ENCODE data around the gene PHACTR1. TPM values are rescaled to one million over a fixed set of nuclear protein-coding genes. Genes with fewer than 3 reads are reported as not detected.

The PHACTR1 gene
- total and polyA plus RNA-seq, 8 donors = 1.4 to 12.4 (median 9.3) TPM

GRCh38 chr6:13229205-13230085 lies 512.9 kb downstream of the PHACTR1 start:
- Histone ChIP-seq H3K36me3 (no peaks in the 10 kb centered on the region), H3K9me3 (no peaks in the 10 kb centered on the region), H3K4me3 (no peak overlapping the region), H3K4me1 (no peaks in the 10 kb centered on the region), H3K27me3 (no peaks in the 10 kb centered on the region), H3K27ac (no peak overlapping the region)
- WGBS, 2 donors = 86 to 88% methylated on average over 9 of the region's 9 CpGs
- DNase-seq (no peak), FAIRE-seq (no peak), ATAC-seq (no peak)
- TF ChIP-seq, protein P1, sequence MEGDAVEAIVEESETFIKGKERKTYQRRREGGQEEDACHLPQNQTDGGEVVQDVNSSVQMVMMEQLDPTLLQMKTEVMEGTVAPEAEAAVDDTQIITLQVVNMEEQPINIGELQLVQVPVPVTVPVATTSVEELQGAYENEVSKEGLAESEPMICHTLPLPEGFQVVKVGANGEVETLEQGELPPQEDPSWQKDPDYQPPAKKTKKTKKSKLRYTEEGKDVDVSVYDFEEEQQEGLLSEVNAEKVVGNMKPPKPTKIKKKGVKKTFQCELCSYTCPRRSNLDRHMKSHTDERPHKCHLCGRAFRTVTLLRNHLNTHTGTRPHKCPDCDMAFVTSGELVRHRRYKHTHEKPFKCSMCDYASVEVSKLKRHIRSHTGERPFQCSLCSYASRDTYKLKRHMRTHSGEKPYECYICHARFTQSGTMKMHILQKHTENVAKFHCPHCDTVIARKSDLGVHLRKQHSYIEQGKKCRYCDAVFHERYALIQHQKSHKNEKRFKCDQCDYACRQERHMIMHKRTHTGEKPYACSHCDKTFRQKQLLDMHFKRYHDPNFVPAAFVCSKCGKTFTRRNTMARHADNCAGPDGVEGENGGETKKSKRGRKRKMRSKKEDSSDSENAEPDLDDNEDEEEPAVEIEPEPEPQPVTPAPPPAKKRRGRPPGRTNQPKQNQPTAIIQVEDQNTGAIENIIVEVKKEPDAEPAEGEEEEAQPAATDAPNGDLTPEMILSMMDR (IDR thresholded peaks at IDR 0.05) = no peak
- intact Hi-C loops (cut with DNase I) = no loop called here

- DNase-seq (no peak), ATAC-seq (no peak), FAIRE-seq (no peak)
- TF ChIP-seq, protein P1 (IDR thresholded peaks at IDR 0.05) = no peak
- WGBS, 2 donors = 94 to 100% methylated on average over 1 of the region's 1 CpG
- H3K27ac ChIP-seq = no peak overlapping the region
- H3K36me3 ChIP-seq = no peaks in the 10 kb centered on the region
- no peaks in the 10 kb centered on the region for H3K27me3 ChIP-seq
- no peak overlapping the region for H3K4me3 ChIP-seq
- H3K4me1 ChIP-seq = no peaks in the 10 kb centered on the region
- no peaks in the 10 kb centered on the region for H3K9me3 ChIP-seq
- intact Hi-C loops (cut with DNase I) = no loop called here
These were observed 516.5 kb downstream of the PHACTR1 start for GRCh38 chr6:13233106-13233505.

GRCh38 chr6:13234130-13234529 lies 517.6 kb downstream of the PHACTR1 start:
- DNase-seq (no peak), FAIRE-seq (no peak)
- 97 to 100% methylated on average over 1 of the region's 1 CpG for WGBS, 2 donors

DNA sequence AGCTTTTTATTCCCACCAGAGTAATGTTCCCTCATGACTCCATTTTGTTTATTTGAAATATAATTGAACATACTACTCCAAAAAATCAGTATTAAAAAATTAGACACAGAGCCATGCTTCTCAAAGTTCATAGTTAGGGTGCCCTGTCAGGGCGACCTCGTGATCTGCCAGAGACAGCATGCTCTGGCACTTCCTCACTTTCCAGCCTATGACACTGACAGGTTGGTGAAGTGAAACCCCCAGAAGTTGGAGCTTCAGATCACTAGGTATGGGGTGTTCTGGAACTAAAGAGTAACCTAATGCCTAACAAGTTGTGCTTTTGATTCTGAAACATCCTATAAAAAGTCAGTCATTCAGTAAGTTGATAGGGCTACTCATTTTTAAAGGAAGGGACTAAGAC lies 518.8 kb downstream of the PHACTR1 start:
- H3K9me3 ChIP-seq = no peaks in the 10 kb centered on the region
- TF ChIP-seq, protein P1 (IDR thresholded peaks at IDR 0.05) = no peak
- no peaks in the 10 kb centered on the region for H3K27me3 ChIP-seq
- H3K4me1 ChIP-seq = no peaks in the 10 kb centered on the region
- no peak overlapping the region for H3K27ac ChIP-seq
- DNase-seq (no peak), FAIRE-seq (no peak), ATAC-seq (peak in 1 of 4 donors; percentile 34)
- no peak overlapping the region for H3K4me3 ChIP-seq
- intact Hi-C loops (cut with DNase I) = no loop called here
- 96 to 100% methylated on average over 2 of the region's 2 CpGs for WGBS, 2 donors
- no peaks in the 10 kb centered on the region for H3K36me3 ChIP-seq

More at GRCh38 chr6:13234130-13234529, 517.6 kb downstream of the PHACTR1 start:
- no peak for ATAC-seq
- intact Hi-C loops (cut with DNase I) = no loop called here
- Histone ChIP-seq H3K27me3 (no peaks in the 10 kb centered on the region), H3K9me3 (no peaks in the 10 kb centered on the region), H3K4me1 (no peaks in the 10 kb centered on the region), H3K4me3 (no peak overlapping the region), H3K36me3 (no peaks in the 10 kb centered on the region), H3K27ac (no peak overlapping the region)
- TF ChIP-seq, protein P1 (IDR thresholded peaks at IDR 0.05) = no peak

DNA sequence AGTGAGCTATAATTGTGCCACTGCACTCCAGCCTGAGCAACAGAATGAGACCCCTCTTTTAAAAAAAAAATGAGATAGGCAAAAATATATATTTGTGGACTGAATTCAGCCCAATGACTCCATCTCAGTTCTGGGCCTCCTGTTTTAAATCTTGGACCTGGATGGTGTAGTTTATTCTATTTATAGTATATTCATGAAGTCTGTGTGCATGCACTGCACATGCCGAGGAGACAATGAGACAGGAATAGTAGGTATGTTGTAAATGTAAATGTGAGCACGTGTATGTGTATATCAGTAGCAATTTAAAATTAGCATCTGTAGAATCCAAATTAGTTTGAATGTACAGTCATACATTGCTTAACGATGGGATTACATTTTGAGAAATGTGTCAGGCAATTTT lies 520.8 kb downstream of the PHACTR1 start:
- H3K36me3 ChIP-seq = no peaks in the 10 kb centered on the region
- WGBS, 2 donors = 91 to 94% methylated on average over 3 of the region's 3 CpGs
- intact Hi-C loops (cut with DNase I) = no loop called here
- no peak overlapping the region for H3K4me3 ChIP-seq
- no peaks in the 10 kb centered on the region for H3K9me3 ChIP-seq
- ATAC-seq = no peak
- H3K4me1 ChIP-seq = no peaks in the 10 kb centered on the region
- DNase-seq = no peak
- H3K27me3 ChIP-seq = no peaks in the 10 kb centered on the region
- TF ChIP-seq, protein P1 (IDR thresholded peaks at IDR 0.05) = no peak
- no peak for FAIRE-seq
- no peak overlapping the region for H3K27ac ChIP-seq

Data from pancreas (tissue), 10 donors.